H1 (cell line): ENCODE results near the gene UBR2. TPM values are rescaled to one million over a fixed set of nuclear protein-coding genes. Genes with fewer than 3 reads are reported as not detected.

Experiments
- BACH1 ChIP-seq: IDR thresholded peaks from 2 replicates; pipeline ENCODE4 v1.6.1; 2012; ENCODE audit warnings: low read length, improper control_type of control experiment
- CHD1 ChIP-seq: IDR thresholded peaks from 2 replicates; pipeline ENCODE4 v1.6.1; 2012; ENCODE audit warnings: low read depth, low read length, improper control_type of control experiment
- KDM5A ChIP-seq: fragments of 200-600 bp; IDR thresholded peaks from 2 replicates; pipeline ENCODE4 v1.7.1; 2012; ENCODE audit warnings: mild to moderate bottlenecking, low read length, inconsistent platforms, mixed read lengths
- polyA plus RNA-seq, 7 experiments: library from polyadenylated mRNA; depleted of rRNA in 3 of 7; stranded (reverse) in 5 of 7; unstranded in 2 of 7; fragments of >200 nt in 5 of 7; fragments of 200-250 nt in 2 of 7; gene quantifications; 1 replicate in 5 of 7; 2 replicates in 1 of 7; 4 replicates in 1 of 7; pipeline versions ENCODE4 v1.2.1 to v1.2.3, GENCODE V29; 2011 to 2013; ENCODE audit warnings: missing spikeins in 2 of 7, mixed read lengths in 2 of 7
- total RNA-seq: library from RNA; stranded (reverse); fragmentation: NEBNext Ultra II Directional; extraction: Animal tissue kit (Norgen Biotek cat#: 25700); gene quantifications from 2 replicates; pipeline ENCODE4 v1.2.1, GENCODE V29; 2021
- TF ChIP-seq, protein P1 (sequence below): IDR thresholded peaks from 2 replicates; pipeline ENCODE4 v1.6.1; 2012; ENCODE audit warnings: inconsistent platforms

Gene UBR2
- total and polyA plus RNA-seq, 2 of the 8 experiments (the other 6 are each of a cell fraction or from before 2014, with no cell fraction given), result 6.5 to 19.5 TPM

DNA sequence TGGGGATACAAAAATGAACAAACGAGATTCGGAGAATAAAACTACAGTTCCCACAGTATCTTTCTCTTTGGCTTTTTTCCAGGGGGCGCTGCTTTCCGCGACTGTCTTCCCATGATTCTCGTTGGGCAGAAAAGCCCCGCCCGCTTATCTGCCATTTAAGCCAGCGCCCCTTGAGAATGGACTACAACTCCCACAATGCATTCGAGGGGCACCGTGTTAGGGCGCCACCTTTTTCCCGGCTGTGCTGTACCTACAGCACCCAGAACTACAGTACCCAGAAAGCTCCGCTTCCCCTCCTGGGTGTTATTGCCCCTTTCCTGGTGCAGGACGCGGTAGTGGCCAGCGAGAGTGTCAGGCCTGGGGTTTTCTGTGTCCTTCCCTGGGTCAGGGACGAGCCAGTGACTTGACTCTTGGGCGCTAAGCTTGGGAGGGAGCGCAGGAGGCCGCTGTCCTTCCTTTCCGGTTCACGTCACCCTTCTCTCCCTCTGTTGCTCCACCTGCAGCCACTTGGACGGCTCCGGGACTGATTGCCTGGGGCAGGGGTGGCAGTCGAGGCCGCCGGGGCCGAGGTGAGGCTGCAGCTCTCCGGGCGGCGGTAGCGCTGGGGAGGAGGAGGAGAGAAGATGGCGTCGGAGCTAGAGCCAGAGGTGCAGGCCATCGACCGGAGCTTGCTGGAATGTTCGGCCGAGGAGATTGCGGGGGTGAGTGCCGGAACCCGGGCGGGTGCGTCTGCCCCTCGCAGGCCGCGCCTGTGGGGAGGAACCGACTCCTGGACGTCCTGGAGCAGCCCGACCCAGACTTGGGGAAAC lies at the start of gene UBR2 (continued):
- TF ChIP-seq, protein P1, sequence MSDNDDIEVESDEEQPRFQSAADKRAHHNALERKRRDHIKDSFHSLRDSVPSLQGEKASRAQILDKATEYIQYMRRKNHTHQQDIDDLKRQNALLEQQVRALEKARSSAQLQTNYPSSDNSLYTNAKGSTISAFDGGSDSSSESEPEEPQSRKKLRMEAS, result no peak
- no peak for TF ChIP-seq BACH1
- 0 out of 2 replicates have a peak, but pooled peaks have one; percentile 21 for TF ChIP-seq KDM5A
- no peak for TF ChIP-seq CHD1
